Activated CD4-positive, alpha-beta T cell treated with anti-CD3 and anti-CD28 coated beads, Interleukin-10, Interleukin-2, amounts not matched to agents 100 ng/mL and 50 ng/mL, durations not matched to agents 16 hours and 8 hours (primary cell): ENCODE measurements around the gene MYADML2.

Source experiments
- DNase-seq: peaks from one replicate; pipeline ENCODE4 v3.0.0-alpha.2; 2020

MYADML2 gene

DNA sequence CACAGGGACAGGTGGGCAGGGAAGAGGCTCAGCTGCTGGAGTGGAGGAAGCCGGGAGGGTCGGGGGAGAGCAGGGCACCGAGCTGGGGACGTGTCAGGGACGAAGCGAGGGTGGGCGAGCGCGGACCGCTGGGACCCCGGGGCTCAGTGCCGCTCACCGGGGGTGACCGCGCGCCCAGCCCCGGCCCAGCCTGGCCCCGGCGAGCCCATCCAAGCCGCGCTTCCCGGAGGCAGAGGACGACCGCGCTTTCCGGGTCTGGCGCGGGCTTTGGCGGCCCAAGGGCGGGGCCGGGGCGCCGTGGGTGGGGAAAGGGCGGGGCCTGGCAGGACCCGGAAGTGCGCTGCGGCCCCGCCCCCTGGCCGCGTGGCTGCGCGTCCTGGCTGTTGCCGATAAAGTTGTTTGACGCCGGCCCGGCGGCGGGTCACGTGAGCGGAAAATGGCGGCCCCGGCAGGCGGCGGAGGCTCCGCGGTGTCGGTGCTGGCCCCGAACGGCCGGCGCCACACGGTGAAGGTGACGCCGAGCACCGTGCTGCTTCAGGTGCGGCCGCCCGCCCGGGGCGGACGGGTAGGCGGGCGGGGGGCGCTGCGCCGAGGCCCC lies 30.3 kb upstream of the MYADML2 start, which contains the start of gene ASPSCR1:
Gene ASPSCR1 (plus strand): TSS at position 419 of the 598 bp plus-strand sequence. CDS start 18 bp downstream, at position 437.
- peak; percentile 95 for DNase-seq

DNA sequence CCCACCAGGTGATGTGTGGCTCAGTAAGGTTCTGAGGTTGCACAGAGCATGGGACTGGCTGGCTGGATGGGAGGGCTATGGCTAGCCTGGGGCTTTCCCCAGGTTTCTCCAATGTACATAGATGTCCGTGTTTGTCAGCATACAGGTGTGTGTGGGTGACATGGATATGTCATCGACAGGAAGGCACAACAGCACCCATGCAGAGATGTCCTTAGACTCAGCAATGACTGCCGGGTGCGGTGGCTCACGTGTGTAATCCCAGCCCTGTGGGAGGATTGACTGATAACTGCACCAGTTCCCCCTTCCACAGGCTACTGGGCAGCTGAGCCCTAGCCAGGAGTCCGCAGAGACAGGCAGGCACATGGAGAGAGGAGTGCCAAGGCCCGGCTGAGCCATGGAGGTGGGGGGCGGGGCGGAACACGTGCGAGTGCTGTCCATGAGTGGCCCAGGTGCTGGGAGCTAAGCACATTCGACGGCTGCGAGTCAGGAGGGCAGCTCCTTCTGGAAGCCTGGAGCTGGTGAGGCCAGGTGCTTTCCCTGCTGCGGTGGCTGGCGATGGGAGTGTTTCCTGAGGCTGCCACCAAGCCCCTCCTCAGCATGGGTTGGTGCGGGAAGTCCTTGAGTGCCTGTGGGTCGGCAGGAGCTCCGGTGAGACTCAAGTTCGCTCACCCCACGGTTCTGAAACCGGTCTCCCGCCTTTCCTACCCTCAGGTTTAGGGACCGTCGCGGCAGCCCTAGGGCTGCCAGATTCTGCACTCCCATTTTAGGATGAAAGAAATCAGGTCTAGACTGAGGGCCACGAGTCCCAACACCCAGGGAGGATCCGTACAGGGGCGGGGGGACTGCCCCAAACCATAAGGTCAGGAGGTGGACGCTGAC lies 29.5 kb upstream of the MYADML2 start:
- peak; percentile 25 for DNase-seq

DNA sequence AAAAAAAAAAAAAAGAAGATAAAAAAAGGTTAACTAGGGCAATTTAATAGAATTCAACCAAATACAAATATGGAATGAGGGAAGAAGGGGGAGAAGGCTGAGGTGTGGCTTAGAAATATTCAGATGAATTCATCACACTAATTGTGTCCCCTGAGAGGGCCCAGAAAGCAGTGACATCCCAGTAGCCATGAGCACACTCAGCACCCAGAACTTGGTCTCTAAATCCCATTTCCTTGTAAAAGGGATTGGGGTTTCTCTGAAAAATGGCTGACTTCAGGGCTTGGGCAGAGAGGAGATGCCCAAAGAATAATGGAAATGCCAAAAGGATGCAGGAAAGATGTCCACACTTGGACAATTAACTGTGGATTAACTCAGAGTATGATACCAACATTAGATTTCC lies 26.4 kb upstream of the MYADML2 start:
- no peak for DNase-seq

DNA sequence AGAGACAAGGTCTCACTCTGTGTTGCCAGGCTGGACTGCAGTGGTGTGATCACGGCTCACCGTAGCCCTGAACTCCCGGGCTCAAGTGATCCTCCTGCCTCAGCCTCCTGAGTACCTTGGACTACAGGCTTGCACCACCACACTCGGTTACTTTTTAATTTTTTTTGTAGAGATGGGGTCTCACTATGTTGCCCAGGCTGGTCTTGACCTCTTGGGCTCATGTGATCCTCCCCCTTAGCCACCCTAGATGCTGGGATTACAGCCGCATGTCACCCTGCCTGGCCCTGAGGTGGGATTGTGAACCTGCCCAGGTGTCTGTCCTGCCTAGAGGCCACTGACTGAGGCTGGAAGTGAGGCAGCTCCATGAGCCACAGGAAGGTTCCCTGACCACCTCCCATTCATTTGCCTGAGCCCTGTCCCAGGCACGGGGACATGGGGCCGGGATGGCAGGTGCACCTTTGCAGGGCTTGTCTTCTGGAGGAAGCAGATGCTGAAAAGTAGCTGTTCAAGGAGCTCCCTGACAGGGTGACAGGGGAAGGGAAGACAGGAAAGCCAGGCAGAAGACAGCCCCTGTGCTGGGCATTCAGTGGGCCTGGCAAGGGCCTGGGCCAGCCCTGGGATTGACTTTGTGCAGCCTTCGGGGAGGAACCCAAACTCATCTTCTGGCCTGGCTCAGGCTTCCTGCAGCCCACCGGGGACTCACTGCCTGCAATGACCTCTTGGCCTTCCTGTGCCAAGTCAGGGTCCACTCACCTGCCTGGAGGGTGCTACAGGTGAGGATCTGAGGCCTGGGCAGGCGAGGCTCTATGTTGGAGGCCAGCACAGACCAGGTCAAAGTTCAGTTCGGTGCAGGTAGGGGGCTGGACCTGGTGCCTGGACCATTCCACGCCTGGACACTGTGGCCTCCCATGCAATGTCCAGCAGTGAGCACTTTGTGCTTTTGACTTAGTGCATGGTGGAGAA lies 22.1 kb upstream of the MYADML2 start:
- DNase-seq = no peak

DNA sequence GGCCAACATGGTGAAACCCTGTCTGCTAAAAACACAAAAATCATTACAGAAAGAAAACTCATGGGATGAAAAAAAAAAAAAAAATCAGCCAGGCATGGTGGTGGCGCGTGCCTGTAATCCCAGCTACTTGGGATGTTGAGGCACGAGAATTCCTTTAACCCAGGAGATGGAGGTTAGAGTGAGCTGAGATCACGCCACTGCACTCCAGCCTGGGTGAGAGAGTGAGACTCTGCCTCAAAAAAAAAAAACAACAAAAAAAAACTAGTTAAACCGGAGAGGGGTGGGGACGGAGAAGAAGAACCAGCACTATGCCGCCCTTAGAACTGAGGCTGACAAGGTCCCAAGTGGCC lies 21.3 kb upstream of the MYADML2 start:
- no peak for DNase-seq

DNA sequence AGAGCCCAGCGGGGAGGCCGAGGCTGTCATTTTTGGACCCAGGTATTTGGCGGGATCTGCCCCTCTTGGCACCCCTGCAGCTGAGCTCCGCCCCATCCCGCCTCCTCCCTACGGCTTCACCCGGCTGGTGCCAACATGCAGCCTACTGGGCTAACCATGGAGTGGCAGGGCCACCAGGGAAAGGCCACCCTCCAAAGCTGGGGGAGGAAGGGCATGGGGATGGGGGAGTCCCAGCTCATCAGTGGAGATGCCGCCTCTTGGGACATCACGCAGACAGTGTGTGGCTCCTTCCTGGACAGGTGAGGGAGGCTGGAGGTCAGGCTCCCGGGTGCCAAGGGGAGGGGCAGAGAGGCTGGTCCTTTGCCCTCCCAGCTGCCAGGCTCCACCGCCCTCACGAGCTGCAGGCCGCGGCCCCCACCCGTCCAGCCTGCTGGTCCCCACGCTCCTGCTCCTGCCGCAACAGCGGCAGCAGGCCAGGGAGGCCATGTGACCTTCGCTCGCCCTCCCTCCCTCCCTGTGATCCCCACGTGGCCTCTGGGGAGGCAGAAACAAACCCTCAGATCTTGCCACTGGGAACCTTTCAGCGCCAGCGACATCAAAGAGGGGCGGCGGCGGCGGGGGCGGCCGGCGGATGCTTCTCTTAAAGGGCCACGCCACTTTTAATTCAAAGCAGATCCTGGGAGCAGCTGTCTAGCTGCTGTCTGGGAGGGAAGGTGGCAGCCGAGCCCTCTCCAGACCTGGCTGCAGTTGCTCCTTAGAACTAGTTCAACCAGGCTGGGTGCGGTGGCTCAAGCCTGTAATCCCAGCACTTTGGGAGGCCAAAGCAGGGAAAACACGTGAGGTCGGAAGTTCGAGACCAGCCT lies 20.7 kb upstream of the MYADML2 start:
- DNase-seq = peak; percentile 85

DNA sequence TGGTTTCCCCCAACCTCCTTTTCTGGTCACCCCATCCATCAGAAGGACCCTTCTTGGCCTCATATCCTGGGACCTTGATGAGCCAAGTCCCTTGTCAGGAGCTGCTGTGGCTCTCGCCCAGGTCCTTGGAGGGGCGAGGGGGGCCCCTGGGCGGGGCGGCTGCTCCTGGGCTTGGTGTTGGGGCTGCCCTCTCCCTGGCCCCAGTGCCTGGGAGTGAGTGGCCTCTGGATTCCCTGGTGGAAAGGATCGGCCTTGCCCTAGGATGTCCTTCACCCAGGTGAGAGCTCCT lies 20.2 kb upstream of the MYADML2 start:
- no peak for DNase-seq

DNA sequence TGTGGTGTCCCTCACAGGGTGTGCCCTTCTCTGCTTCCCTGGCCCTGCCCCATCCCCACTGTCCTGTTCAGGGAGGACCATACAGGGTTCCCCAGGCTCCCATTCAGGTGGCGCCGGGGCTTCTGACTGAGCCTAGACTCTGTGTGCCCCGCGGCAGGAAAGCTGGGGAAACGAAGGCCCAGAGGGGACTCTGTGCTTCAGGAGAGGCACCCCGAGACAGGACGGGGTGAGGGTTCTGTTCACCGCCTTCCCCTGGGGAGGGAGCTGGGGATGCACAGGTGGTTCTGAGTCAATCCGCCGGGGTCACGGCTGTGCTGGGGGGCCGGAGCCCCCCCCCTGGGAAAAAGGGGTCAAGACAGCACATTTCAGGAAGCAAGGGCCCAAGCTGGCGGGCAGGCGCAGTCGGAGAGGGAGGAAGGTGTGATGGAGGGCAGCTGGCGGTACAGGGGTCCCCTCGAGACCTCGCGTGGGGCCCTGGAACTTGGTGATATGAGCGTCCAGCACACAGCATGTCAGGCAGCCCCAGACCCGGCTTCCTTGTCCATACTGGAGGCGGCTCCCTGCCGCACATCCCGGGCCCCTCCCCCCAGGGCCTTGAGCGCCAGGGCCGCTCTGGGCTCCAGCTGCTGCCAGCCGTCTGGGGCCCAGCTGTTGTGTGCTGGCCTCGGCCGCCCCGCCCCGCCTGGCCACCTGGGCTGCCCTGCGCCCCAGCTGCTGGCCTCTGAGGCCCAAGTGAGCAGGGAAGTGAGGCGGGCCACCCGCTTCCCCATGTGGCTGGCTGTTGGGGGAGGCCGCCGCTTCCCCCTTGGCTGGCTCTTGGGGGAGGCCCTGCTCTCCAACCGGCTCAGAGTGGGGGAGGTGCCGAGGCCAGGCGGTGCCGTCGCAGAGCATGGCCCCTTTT lies 19.6 kb upstream of the MYADML2 start:
- no peak for DNase-seq

DNA sequence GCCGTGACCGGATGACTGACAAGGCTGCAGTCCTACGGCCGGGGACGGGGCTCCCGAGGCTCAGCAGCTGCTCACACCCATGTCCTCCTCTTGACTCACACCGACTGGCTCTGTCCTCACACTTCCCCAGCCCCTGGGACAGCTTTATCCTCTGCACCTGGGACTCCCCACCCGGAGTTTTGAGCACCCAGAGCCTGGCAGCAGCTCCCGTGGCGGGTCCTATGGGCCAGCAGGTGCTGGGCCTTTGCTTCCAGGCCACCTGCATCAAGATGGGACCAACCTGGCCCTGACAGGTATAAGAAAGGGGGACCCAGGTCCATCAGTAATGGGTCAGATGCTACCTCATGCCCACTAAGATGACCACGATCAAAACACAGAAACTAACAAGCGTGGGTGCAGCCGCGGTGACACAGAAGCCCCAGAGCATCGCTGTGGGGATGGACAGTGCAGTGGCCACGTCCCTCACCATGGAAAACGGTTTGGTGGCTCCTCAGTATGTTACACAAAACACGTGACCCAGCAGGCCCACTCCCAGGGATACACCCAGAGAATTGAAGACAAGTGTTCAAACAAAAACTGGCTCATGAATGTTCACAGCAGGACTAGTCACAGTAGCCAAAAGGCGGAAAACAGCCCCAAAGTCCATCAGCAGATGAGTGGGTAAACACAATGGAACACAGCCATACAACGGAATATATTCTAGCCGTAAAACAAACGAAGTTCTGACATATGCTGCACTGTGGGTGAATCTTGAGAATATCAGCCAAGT lies 17.2 kb upstream of the MYADML2 start:
- no peak for DNase-seq

DNA sequence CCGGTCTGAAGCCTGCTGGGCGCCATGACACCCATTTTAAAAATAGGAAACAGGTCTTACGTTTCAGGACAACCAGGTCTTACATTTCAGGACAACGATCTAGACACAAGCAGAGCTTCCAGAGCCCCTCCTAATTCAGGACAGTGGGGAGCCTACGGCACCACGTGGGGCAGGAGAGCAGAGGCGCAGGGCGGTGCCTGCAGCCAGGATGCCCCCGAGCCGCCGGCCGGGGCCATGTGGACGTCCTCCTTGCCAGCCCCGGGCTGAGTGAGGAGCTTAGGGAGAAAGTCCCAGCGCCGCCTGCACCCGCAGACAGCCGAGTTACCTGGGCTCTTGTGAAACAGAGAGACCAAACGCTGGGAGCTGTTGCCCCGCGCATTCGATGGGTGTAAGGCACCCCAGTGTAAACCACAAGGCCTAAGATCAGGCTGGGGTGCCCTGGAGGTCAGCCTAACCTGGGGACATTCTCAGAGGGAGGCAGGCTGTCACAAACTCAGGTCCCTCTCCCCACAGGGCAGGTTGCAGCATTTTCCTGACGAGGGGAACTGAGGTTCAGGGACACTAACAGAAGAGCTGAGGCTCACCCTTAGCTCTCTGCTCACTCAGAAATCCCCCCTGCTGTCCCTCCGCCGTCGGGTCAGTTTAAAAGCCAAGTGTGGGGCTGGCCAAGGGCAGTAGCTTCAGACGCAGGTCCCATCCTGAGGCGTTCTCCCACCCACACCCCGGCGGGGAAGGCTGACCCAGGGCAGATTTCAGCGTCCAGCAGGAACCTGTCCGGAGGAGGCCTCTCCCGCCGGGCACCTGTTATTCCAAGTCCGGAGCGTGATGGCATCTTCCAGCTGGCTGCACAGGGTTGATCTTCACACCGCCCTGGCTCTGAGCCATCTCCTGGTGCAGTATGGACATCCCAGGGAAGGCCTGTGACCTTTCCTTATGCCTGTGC lies 15.7 kb upstream of the MYADML2 start:
- DNase-seq = no peak

DNA sequence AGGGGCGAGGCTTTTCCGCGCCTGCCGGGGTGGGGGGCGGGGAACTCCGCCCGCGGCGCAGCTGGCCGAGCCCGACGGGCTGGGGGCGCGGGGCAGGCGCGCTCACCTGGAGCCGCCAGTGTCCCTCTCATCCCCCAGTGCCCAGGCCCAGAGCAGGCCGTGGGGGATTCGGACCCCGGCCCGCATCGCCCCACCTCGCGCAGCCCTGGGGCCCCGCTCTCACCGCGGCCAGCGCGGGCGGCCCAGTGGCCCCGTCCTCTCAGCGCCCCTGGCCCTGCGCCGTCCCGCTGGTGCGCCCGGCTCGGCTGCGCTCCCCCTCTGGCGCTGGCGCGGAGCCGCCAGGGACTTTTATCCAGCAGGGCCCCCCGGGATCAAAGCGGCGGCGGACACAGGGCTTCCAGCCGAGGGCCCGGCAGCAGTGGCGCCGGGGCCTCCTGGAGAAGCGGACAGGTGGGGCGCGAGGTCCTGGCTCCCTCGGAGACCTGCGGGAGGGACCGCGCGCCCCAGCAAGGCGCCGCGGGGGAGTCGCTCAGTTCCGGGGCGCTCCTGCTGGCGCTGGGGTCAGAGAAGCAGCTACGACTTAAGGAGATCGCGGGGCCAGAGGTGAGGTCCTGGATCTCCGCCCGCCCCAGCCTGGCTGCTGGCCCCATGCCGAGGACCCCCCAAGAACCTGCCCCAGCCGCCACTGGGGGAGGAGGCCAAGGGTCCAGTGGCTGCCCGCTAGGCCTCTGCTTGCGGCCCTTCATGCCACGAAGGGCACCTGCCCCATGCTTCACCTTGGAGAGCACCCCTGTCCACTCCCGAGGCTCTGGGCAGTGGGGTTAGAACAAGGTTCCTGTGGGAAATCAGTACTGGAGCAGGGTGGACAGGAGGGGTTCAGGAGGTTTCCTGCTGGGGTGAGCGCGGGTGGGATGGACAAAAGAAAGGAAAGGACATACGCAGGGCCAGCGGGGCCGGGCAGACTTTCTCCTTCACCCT lies 14.8 kb upstream of the MYADML2 start:
- no peak for DNase-seq

DNA sequence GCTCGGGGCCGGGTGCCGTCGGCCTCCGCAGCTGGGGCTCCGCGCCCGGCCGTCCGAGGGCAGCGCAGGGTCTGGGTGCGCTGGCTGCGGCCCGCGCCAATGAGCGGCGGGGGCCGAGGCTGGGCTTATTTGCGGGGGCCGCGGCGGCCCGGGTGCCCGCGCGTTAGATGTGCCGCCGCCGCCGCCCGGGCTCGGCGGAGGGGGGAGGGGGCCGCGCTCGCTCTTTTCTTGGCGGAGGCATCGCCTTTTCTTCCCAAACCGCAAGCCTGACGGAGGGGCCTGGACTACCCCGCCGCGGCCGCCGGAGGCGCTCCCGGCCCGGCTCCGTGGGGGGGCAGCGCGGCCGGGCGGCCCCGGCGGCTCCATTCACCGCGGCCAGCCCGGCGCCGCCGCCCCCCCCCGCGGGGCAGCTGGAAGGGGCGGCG lies 14.1 kb upstream of the MYADML2 start, which contains the start of gene NOTUM:
Gene NOTUM (minus strand): TSS at position 101 of the 425 bp plus-strand sequence. CDS start 278 bp downstream, outside the sequence.
- no peak for DNase-seq

DNA sequence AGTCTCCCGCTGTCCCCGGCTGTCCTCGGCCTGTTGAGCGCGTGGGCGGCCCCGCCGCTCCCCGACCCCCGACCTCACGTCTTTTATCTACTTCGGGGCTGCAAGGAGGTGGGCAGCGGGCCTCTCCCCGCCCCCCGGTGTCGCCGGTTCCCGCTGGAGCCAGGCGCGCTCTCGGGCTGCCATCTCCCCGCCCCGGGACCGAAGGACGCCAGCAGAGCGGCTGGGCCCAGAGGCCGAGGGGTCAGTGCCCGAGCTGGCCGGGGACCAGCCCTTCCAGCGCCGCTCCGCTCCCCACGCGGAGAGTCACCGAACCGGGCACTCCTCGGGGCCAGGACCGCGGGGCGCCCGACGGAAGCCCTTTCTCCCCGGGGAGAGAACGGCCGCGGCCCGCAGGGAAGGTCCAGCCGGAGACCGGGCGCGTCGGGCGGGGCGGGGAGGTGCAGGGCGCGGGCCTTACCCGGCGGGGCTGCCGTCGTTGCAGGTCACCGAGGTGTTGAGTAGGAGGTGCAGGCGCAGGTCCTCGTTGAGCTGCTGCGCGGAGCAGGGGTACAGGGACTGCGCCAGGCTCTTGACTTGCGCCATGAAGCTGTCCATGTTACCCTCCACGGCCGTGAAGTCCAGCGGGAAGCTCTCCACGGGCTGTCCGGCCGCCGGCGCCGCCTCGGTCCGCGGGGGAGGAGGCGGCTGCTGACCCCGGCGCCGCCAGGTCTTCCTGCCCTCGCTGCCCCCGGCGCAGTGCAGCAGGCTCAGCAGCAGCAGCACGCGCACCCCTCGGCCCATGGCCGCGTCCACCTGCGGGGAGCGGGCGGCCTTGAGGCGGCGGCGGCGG lies 13.3 kb upstream of the MYADML2 start:
- no peak for DNase-seq

DNA sequence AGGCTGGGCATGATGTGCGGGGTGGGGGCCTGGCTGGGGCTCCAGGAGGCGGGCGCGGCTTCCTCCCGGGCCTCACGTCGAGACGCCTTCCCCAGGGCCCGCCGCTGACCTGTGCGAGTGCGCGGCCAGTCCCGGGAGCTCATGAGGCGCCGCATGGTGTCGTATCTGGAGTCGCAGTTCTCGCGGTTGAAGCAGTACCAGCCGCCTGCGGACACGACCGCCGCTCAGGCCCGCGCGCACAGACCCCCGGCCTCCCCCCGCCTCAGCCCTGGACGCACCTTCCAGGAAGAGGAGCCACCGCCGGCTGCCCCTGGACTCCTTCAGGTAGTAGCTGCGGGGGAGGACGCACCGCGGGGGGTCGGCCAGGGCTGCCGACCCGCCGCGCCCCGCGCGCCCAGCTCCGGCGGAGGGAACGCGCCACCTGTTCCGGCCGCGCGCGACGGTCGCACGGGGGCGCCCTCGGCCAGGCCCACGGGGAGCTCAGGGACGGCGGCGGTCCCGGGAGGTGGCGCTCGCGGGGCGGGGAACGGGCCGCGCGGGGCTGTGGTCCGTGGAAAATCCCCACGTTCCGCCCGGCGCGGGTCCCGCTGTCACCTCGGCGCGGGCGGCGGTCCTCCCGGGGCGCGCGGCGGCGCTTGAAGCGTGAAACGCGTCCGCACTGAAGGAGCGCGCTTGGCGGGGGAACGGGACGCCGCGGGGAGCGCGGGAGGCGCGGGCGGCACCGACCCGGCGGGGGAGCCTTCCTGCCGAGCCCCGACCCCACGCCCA lies 12.5 kb upstream of the MYADML2 start:
- DNase-seq = peak; percentile 69

DNA sequence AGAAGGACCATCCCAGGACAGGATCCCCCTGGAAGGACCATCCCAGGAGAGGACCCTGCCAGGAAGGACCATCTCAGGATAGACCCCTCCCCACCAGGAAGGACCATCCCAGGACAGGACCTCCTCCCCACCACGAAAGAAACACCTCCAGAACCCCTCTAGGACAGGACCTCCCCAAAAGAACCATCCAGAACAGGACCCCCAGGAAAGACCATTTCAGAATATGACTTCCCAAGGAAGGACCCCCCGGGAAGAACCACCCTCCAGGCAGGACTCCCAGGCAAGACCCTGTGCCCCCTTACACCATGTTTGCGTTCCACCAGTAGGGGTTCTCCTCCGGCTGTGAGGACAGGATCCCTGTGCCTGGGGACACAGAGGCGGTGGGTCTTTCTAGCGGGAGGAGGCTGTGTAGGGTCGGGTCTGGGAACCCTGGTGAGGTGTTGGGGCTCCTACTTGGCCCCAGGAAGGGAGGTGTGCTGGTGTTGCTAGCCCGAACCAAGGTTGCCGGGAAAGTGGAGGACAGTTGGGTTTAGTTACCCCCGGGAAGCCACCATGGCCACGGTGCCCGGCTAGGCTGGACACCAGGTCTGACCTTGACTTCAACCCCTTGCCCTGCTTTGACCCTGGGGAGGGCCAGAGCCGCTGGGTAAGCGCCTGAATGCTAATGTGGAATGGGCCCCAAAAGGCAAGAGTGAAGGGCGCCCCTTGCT lies 11.8 kb upstream of the MYADML2 start:
- DNase-seq = no peak
